HG02610 (cell line): Measurements from ENCODE around the gene MAN1C1.
"Not testable (repeated sequence)": the region's sequence is repeated elsewhere in the genome, so short reads cannot be mapped to it uniquely, and the experiment has no call there.

ENCODE experiments used
- ATAC-seq: cut with Tn5 transposase; IDR thresholded peaks from one replicate; pipeline ENCODE4 v1.9.1; 2021; ENCODE audit warnings: mild to moderate bottlenecking, moderate library complexity; ENCODE audit not compliant: unreplicated experiment

MAN1C1 gene

GRCh38 chr1:25631750-25632485 is 15.3 kb downstream of the MAN1C1 start:
- ATAC-seq, result no peak

DNA sequence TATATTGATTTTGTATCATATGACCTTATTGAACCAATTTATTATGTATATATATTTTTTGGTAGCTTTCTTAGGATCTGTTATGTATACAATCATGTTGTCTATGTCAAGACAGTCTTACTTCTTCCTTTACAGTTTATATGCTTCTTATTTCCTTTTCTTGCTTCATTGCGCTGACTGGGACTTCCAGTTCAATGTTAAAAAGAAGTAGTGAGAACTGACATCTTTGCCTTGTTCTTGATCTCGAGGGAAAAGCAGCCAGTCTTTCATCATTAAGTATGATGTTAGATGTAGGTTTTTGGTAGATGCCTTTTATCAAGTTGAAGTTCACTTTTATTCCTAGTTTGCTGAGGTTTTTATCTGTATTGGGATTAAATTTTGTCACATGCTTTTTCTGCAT is 17.5 kb downstream of the MAN1C1 start:
- ATAC-seq, result no peak

- no peak for ATAC-seq
Measured at GRCh38 chr1:25634896-25635295, 18.3 kb downstream of the MAN1C1 start.

GRCh38 chr1:25636141-25636540 is 19.6 kb downstream of the MAN1C1 start:
- ATAC-seq, result not testable (repeated sequence)

DNA sequence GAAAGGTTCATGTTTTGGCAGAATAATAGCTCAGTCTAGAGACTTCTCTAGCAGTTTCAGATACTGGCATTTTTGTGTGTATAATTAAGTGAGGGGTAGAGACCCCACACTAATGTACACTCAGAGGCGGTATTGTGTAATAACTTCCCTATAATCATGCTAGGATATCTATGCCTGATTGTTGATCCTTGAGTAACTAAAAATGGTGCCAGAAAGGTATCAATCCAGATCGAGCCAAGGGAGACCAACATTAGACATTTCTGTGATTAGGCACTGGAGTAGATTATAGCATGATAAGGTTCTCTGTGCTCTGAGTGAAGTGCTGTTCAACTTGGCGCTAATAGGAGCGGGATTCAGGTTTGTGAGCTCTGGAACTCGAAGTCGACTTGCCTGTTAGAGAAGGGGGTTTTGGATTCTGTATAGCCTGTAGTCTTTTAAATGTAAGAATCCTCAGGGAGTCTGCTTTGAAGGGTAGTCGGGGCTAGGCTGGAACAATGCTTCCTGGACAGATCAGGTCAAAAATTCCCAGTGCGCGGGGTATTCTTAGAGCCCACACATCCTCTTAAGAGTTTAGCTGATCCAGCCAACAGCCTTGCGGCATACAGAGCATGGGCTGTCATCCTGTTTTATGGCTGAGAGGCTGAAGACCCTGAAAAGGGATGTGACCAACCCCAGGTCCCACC is 24.2 kb downstream of the MAN1C1 start:
- ATAC-seq, result no peak

- no peak for ATAC-seq
Measured at GRCh38 chr1:25641329-25641725, 24.7 kb downstream of the MAN1C1 start.

DNA sequence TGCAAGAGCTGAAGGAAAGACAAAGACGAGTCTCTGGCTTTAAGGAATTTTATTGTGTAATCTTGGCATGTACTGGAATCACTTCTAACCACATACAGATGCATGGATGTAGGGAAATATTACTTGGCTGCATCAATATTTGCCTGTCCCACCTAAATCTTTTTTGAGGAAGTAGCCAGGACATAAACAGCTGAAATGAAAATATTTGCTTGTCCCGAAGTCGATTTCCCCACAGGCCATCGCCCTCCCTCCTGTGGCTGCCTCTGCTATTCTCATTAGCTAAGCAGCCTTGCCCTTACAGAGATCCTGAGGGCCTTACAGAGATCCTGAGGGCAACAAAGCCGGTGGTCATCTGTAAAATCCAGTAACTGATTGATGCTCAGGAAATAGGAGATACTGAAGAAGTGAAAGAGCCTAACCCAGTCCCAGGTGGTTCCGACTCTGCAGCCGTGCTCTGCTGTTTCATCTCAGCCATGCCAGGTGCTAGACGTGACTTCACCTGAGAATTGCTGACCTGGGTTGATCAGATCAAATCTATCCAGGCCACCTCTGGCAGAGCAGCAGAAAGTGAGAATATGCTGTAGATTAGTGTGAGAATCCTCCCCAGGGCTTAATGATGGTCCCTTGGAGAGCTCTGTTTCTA is 25.5 kb downstream of the MAN1C1 start:
- no peak for ATAC-seq

GRCh38 chr1:25642574-25643108 is 26.1 kb downstream of the MAN1C1 start:
- no peak for ATAC-seq

DNA sequence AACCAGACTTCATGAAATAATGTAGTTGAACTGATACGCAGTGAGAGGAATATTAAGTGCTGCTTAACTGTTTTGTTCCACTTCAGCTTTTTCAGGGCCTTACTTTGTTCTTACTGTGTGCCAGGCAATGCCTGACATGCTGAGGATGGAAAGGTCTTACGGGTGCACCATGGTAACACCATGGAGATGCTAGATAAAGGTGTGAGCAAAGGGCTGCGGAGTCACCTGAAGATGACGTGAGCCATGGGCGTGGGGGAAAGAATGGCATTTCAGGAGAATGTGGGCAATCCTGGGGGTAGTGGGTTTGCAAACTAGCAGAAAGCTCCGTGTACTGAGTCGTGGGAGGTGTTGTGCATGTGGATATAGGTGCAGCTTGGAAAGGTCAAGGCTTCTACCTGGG is 27.3 kb downstream of the MAN1C1 start:
- no peak for ATAC-seq

GRCh38 chr1:25644962-25645361 is 28.4 kb downstream of the MAN1C1 start:
- no peak for ATAC-seq

- ATAC-seq, result no peak
Measured at GRCh38 chr1:25645637-25646400, 29.2 kb downstream of the MAN1C1 start.

DNA sequence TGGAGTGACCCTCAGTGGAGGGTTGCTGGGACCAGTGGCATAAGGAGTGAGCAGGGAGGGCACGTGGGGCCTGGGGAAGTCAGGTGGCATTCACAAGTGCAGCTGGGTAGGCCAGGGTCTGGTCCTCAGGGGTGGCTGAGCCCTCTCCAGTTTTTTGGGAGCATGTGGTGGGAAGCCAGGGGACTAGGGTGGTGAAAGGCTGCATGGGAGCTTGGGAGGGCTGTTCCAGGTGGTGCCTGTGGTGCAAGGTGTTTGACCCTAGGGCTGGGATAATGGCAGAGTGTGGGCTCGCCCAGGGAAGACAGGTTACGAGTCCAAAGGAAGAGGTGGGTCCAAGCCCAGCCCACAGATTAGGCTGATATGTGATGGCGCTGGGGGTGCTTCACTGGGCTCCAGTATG is 30.5 kb downstream of the MAN1C1 start:
- no peak for ATAC-seq

DNA sequence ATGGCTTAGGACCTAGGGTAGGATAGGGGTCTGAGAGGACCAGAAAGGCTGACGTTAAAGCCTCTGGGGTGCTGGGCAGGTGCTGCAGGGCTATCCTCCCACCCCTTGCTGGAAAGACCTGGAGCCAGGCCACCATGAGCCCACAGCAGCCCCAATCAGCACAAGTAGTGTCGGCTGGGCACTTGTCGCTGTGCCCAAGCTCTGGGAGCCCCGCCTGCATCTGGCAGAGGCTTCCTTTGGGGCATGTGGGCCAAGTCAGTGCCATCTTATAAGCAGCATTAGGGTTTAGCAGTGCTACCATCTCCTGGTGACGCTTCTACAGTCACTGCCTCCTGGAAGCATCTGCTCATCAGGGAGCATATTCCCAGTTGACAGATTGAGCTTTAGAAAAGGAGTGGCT is 31.3 kb downstream of the MAN1C1 start:
- no peak for ATAC-seq

DNA sequence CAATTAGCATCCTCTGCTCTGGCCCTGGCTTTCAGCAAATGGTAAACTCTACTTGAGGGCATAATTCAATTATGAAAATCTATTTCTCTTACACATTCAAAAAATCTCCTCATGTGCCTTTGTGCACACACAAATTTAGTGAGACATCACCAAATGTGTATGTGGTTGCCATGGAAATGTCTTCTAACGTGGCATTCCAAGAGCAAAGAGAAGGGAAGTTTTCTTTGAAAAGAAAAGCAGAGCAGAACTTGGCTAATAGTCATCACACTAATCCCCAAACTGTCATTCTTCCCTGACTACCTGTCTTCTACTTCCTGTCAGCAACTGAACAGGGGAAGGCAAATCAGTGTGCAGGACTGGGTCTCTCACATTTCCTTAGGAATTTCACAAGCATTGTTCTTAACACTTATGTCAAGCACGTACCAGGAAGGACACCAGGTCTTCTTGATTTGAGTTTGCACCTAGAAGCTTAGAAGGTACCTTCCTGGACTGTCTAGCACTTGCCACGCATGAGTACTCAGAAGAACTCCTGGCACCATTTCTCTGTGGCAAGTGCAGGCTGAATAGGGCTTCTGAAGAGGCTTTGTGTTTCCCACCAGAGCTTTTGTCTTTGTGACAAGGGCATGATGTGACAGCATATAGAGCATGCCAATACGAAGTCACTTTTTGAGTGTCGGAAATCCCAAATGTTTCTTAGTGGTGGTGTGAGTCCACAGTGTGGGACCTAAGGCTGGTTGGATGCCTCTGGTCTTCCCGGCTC is 32.3 kb downstream of the MAN1C1 start:
- no peak for ATAC-seq

- ATAC-seq, result no peak
Measured at GRCh38 chr1:25649505-25650288, 33.1 kb downstream of the MAN1C1 start.

DNA sequence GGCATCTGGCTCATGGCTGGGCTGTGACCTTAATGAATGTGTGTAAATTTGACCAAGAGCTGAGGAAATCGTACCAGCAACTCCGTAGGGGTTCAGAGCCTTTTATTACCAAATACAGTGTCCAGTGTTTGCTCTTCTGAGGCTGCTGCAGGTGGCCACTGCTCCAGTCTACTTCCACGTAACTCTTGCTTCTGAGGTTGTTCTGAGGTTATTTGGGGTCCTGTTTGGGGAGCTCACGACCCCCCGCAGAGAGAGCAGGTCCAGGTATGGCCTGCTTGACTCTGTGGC is 33.6 kb downstream of the MAN1C1 start:
- ATAC-seq, result no peak

GRCh38 chr1:25651036-25651640 is 34.5 kb downstream of the MAN1C1 start:
- ATAC-seq, result no peak

DNA sequence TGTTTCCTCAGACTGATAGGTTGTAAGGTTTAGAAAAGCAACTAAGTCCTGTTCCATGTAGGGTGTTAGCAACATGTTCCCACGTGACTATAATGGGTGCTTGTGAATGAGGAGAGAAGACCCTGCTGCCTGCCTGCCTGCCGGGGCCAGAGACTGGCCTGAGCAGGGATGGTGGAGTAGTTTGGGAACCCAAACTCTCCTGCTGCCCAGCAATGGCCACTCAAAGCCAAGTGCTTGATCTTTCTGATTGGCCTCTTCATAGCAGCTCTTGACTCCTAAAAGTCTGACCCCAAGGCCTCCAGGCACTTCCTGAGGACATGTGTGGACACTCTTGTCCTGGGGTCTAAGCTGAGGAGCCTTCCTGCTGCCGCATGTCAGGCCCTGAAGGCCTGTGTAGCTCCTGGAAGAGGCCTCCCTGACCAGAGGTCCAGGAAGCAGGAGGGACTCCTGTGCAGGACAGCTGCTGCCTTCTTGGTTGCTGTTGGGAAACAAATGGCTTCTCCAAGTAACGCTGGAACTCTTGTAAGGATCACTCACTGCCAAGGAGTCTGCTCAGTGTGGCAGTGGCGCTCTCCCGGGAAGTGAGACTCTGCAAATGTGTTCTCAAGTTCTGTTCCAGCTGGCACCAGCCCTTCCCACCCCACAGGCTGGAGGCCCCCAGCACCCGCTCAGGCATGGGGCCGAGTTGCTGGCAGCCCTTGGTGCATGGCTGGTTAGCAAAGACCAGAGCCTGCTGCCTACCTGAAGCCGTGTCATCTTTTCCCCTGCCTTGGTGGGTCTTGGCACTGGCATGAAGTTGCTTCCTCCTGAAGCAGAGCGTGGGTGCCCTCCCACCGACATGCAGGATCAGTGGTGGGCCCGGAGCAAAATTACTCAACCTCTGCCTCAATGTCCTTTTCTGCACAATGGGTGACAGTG is 35.5 kb downstream of the MAN1C1 start:
- no peak for ATAC-seq
